GM10847 (cell line): ENCODE results near the gene GLT6D1.

Source experiments
- POLR2A ChIP-seq: IDR thresholded peaks from 2 replicates; pipeline ENCODE4 v1.6.1; 2011; ENCODE audit not compliant: insufficient read length; ENCODE audit errors: extremely low read depth

Gene GLT6D1

DNA sequence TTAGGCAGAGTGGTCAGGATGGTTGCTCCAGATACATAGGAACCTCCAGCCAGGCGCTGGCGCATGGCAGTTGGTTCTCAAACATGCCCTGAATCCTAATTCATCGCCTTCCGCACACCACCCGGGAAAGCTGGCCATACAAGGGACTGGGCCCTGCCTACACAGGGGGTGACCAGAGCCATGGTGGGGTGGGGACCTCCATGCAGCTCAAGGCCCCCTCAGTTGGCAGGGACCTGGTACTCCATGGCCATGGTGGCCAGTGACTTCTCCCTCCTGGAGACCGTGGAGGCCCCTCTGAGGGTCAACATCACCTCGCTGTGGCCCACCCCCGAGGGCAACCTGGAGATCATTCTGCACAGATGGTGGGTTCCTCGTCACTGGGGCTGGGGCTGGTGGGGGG, 51.0 kb downstream of the GLT6D1 start:
- TF ChIP-seq POLR2A = no peak

DNA sequence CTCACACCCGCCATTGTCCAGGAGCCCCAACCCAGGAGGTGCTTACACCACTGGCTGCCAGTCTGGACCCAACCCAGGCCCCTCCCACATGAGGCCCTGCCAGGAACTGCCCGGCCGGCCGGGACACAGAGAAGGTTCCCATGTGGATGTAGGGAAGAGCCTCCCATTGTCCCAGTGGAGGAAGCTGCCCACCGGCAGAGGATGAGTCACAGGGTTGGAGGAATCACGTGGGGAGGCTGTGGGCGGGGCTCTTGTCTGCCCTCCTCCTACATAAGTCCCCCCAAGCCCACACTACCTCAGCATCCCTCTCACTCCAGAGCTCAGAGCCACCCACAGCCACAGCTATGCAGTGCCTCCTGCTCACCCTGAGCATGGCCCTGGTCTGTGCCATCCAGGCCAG, 51.7 kb downstream of the GLT6D1 start:
- no peak for TF ChIP-seq POLR2A

DNA sequence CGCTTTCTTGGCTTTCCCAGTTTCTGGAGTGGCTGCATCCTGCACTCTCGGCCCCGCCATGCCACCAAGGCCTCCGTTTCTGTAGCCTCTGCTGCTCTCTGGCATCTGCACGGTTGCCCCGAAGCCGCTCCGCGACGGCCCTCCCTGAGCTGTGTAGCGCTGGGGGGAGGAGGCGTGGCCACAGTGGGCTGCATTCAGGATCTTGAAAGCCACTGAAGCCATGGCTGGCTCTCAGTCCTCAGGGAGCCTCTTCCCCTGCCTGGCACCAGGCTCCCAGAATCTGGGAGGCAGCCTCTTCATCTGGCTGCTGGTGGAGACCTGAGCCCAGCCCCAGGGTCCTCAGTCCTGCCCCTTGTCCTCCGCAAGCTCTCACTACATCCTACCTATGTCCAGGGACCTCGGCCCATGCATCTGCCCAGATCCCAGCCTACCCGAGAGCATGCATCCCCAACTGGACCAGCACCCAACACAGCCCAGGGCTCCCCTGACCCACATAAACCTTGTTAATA, 52.7 kb downstream of the GLT6D1 start:
- no peak for TF ChIP-seq POLR2A

DNA sequence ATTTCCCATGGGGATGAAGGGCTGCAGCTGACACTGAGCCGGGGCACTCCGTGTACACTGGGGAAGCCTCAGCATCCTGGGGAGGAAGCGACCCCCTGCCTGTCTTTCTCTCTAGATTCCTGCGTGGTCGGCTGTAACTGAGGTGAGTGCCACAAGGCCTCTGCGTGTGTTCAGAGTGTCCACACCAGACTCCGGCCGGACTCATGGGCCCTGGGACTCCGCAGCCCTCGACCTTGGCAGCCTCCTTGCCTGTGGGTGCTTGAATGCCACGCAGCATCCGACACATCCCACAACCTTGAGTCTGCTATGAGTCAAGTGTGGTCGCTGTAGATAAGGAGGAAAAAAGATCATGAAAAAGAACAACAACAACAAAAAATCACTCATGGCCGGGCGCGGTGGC, 54.4 kb downstream of the GLT6D1 start:
- no peak for TF ChIP-seq POLR2A

DNA sequence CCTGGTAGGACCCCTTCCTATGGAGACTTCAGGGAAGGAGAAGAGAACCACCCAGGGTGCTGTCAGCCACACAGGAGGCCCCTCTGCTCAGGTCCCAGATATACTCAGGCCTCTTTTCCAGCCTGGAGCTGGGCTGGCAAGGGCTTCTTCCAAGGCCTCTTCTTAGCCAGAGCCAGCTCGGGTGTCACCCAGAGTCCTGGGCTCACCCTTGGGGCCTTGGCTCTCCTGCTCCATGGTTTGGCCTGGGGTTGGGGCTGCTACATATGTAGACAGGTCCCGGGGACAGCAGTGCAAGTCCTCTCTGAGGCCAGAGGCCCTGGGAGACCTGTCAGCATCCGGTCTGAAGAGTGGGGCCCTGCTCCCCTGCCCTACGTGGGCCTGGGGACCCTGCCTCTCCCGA, 55.0 kb downstream of the GLT6D1 start:
- no peak for TF ChIP-seq POLR2A

GRCh38 chr9:135583688-135584011, 55.7 kb downstream of the GLT6D1 start:
- TF ChIP-seq POLR2A = no peak

GRCh38 chr9:135582966-135583687, 56.2 kb downstream of the GLT6D1 start:
- no peak for TF ChIP-seq POLR2A

DNA sequence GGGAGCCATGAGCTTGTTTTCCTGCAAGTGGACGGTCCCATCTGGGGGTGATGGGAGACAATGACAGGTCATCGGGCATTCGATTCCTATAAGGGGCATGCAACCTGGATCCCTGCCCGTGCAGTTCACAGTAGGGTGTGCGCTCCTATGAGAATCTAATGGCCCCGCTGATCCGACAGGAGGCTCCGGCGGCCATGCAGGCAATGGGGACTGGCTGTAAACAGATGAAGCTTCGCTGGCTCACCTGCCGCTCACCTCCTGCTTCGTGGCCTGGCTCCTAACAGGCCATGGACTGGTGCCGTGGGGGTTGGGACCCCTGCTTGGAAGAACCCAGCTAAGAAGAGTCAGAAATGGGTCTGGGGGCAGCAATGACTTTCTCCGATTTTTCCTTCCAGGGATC, 56.8 kb downstream of the GLT6D1 start:
- TF ChIP-seq POLR2A = no peak

DNA sequence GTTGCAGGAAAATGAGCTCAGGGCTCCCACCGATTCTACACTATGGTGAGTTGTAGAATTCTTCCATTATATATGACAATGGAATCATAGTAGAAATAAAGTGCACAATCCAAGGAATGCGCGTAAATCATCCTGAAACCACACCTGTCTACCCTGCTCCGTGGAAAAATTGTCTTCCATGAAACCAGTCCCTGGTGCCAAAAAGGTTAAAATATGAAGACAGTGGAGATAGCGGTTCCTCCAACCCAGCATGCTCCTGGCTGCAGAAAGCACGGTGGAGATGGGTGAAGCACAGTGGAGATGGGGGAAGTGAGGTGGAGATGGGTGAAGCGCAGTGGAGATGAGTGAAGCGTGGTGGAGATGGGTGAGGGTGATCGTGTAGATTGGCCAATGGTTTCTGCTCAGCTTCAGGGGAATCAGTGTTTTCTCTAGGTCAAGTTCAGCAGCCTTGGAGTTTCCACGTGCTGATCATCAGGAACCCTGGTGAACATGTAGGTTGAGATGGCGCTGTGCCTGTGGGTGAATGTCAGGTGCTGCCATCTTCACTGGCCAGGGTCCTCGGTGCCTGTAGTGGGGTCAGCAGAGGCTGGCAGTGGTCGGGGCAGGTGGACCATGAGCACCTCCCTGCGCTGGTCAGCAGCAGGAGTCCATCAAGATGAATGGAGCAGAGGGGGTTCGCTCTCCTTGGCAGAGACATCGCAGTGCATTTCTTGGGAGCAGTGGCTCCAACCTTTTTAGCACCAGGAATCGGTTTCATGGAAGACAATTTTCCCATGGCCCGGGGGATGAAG, 57.5 kb downstream of the GLT6D1 start:
- TF ChIP-seq POLR2A = no peak

DNA sequence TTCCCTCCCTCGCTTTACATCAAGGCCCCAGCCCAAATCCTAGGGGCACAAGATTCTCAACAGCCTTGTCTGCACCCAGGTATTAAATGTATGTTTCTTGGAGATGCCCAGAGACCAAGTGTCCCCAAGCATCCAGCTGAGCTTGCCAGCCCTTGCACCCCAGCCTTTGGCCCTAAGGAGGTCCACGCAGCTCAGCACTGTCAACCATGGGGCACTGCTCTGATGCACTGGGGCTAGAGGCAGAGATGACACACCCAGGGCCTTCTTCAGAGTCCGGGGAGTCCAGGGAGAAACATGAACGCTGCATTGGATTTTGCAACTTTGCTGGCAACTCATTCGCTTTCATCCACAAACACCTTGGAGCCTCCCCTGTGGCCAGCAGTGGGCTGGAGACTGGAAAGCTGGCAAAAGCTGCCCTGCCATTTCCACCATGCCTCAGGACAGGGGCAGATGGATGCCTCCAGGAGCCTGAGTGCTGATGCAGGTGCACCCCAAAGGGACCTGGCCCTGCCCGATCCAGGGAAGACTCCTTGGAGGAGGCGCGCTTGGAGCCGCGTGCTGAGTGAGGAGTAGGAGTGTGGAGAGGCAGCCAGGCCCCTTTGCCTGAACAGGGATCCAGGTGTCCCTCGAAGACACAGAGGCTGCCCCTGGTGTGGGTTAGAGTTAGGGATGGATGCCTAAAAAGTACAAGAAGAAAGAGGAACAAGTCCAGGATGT, 58.5 kb downstream of the GLT6D1 start:
- TF ChIP-seq POLR2A = no peak

- no peak for TF ChIP-seq POLR2A
These were observed 59.3 kb downstream of the GLT6D1 start for GRCh38 chr9:135579889-135580660.

DNA sequence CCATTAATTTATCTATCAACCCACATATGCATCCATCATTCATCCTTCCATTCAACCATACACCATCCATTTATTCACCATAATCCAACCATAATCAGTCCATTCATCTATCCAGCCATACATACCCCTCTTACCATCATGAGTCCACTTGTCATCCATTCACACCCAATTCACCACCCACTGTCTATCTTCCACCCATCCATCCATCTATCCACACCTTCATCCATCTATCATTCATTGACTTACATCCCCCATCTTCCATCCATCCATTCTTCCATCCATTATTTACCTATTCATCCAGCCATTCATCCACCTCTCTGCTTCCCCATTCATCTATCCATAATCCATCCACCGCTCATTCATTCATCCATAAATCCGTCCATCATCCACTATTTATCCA, 60.0 kb downstream of the GLT6D1 start:
- TF ChIP-seq POLR2A = no peak

DNA sequence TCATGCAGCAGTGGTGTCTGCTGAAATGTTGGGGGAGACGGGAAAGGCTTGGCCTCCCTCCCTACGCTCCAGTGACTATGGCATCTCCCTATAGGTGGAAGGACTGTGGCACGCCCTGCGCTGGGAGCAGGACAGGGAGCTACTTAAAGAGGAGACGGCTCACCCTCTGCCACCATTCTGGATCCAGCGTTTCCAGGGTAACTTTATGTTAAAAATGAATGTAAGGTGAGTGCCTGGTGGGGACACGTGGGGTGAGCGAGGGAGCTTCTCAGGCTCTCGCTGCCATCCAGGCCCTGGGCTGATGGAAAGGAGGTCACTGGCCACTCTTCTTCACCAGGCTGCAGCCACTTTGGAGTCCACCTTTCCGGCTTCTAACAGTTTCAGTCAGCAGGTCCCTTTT, 62.1 kb downstream of the GLT6D1 start:
- no peak for TF ChIP-seq POLR2A

DNA sequence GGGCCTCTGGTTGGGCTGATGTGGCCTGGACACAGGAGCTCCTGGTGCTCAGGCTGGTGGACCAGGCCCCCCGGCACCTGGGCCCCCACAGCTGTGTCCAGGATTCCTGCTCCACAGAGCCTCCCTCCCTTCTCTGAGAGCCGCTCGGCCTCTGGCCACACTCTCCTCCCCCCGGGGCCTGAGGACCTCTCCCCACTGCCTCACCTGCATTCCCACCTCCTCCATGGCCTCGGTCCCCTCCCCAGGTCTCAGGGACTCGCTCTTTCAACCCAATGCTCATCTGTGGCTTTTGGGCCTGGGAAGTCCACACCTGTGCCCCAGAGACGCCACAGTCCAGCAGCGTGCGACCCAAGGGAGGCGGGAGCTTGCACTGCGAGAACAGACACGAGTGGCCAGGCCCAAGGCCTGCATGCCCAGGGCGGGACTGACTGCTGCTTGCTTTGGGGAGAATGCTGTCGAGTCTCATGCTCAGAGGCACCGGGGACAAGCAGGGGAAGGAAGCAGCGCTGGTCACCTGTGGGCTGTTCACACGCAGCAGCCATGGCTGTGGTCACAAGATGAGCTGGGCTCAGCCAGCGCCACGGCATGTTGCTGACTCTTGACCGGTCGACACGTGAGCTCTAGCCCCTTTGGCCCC, 63.2 kb downstream of the GLT6D1 start:
- no peak for TF ChIP-seq POLR2A

DNA sequence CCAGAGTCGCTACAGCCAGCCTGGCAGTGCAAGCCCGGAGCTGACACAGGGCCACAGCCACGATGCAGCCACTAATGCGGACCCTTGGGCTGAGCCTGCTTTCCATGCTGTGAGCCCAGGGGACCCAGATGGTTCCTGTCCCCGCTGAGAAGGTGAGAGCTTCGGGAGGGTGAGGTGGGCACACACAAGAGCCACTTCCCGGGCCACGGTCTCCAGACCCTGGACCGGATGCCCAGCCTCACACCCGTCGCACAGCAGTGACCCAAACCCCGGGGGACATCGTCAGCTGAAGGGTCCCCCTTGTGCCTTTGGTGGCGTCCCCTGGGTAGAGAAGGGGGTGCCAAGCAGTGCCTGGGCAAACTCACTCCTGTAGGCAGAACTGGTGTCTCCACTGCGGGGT, 64.4 kb downstream of the GLT6D1 start:
- no peak for TF ChIP-seq POLR2A

DNA sequence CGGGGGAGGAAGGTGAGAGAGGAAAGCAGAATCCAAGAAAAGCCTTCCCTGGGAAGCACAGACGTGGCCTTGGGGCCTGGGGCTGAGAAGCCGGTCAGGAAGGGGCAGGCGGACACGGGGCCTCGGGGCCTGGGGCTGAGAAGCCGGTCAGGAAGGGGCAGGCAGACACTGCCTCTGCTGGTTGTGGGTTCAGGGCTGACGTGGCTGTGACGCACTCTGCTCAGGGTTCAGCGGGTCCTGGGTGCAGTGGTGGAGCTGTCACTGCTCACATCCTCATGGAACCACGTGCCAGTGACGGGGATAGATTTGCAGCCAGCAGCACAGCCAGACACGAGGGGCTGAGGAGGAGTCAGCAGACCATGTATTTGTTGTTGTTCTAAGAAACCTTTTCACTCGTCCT, 65.0 kb downstream of the GLT6D1 start:
- TF ChIP-seq POLR2A = no peak
